Neural crest cell (in vitro differentiated cells): Measurements from ENCODE around the gene SGMS1. TPM values are rescaled to one million over a fixed set of nuclear protein-coding genes. Genes with fewer than 3 reads are reported as not detected.

Experiments used
- DNase-seq: peaks from one replicate; pipeline ENCODE4 v3.0.0; 2021; ENCODE audit warnings: low read depth, mixed read lengths, low spot score
- H3K27ac Mint-ChIP-seq: one replicate; pipeline ENCODE4 v1.8.0; 2021; ENCODE audit warnings: mild to moderate bottlenecking, mixed read lengths; ENCODE audit not compliant: unreplicated experiment
- H3K27me3 Mint-ChIP-seq: 2 replicates; pipeline ENCODE4 v1.8.0; 2021; ENCODE audit warnings: low read depth, mild to moderate bottlenecking, mixed read lengths
- H3K36me3 Mint-ChIP-seq: 2 replicates; pipeline ENCODE4 v1.8.0; 2021; ENCODE audit warnings: low read depth, mild to moderate bottlenecking, mixed read lengths
- H3K4me1 Mint-ChIP-seq: 2 replicates; pipeline ENCODE4 v1.8.0; 2021; ENCODE audit warnings: mixed read lengths
- H3K4me3 Mint-ChIP-seq: one replicate; pipeline ENCODE4 v1.8.0; 2021; ENCODE audit warnings: mild to moderate bottlenecking, mixed read lengths
- H3K9me3 Mint-ChIP-seq: 2 replicates; pipeline ENCODE4 v1.8.0; 2021; ENCODE audit warnings: mixed read lengths
- CTCF ChIP-seq: fragments of 200-600 bp; sonication (generic); conservative IDR thresholded peaks from 2 replicates; pipeline ENCODE4 v1.5.0; 2021; ENCODE audit warnings: antibody characterized with exemption, mild to moderate bottlenecking
- total RNA-seq: library from RNA; stranded (reverse); gene quantifications from 2 replicates; pipeline ENCODE4 v1.2.1, GENCODE V29; 2021

Gene SGMS1
- total RNA-seq, 1 donor from 2014 or later, result 14.4 TPM

DNA sequence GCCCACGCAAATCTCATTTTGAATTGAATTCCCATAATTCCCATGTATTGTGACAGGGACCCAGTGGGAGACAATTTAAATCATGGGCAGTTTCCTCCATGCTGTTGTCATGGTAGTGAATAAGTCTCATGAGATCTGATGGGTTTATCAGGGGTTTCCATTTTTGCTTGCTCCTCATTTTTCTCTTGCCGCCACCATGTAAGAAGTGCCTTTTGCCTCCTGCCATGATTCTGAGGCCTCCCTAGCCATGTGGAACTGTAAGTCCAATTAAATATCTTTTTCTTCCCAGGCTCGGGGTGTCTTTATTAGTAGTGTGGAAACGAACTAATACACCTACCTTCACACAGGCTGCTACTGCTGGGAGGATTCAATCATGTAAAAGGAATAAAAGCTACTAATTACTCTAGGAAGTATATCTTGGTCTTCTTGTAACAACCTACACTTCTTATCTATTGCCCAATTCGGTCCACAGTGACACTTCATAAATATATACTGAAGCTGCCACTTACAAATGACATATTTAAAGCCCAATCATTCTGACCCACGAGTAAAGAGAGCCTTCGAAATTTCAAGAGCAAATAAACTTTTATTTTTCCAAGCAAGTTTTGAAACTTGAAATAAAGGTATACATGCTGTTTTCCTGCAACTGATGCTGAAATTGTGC lies 272.1 kb downstream of the SGMS1 start:
- Mint-ChIP-seq H3K4me3 (no peak overlapping the region), H3K27me3 (no peaks in the 10 kb centered on the region), H3K4me1 (no peaks in the 10 kb centered on the region), H3K27ac (no peak overlapping the region), H3K9me3 (peaks cover 6% of the 10 kb centered on the region), H3K36me3 (peaks cover 17% of the 10 kb centered on the region)
- TF ChIP-seq CTCF, result no peak
- DNase-seq, result no peak

- Mint-ChIP-seq H3K36me3 (peaks cover 17% of the 10 kb centered on the region), H3K27me3 (no peaks in the 10 kb centered on the region), H3K4me1 (no peaks in the 10 kb centered on the region), H3K4me3 (no peak overlapping the region), H3K9me3 (peaks cover 6% of the 10 kb centered on the region), H3K27ac (no peak overlapping the region)
- no peak for DNase-seq
- TF ChIP-seq CTCF, result no peak
Measured at GRCh38 chr10:50350366-50350765, 273.4 kb downstream of the SGMS1 start.

- H3K27me3 Mint-ChIP-seq, result no peaks in the 10 kb centered on the region
- no peak for TF ChIP-seq CTCF
- no peaks in the 10 kb centered on the region for H3K4me1 Mint-ChIP-seq
- no peak overlapping the region for H3K4me3 Mint-ChIP-seq
- H3K9me3 Mint-ChIP-seq, result peaks cover 6% of the 10 kb centered on the region
- peaks cover 16% of the 10 kb centered on the region for H3K36me3 Mint-ChIP-seq
- no peak for DNase-seq
- no peak overlapping the region for H3K27ac Mint-ChIP-seq
Measured at GRCh38 chr10:50349554-50349953, 274.2 kb downstream of the SGMS1 start.

DNA sequence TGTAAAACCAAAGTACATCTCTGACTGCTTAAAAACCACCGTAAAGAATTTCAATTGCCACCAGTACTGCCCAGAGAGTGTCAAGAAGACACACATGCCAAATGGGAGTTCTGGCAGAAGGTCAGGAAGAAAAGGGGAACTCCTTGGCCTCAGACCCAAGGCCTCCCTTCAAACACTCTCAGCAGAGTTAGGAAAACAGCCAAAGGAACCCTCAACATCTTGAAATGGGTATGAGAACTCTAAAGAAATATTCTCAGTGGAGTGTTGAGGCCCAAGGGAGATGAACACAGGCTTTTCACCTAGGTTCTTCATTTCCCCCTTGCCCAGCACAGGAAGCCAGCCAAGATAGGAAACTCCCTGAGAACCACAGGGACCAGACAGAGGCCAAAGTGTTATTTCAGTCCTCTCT lies 276.4 kb downstream of the SGMS1 start:
- no peak overlapping the region for H3K4me3 Mint-ChIP-seq
- DNase-seq, result no peak
- no peak overlapping the region for H3K27ac Mint-ChIP-seq
- H3K27me3 Mint-ChIP-seq, result no peaks in the 10 kb centered on the region
- TF ChIP-seq CTCF, result no peak
- no peaks in the 10 kb centered on the region for H3K4me1 Mint-ChIP-seq
- H3K36me3 Mint-ChIP-seq, result peaks cover 10% of the 10 kb centered on the region
- peaks cover 6% of the 10 kb centered on the region for H3K9me3 Mint-ChIP-seq

DNA sequence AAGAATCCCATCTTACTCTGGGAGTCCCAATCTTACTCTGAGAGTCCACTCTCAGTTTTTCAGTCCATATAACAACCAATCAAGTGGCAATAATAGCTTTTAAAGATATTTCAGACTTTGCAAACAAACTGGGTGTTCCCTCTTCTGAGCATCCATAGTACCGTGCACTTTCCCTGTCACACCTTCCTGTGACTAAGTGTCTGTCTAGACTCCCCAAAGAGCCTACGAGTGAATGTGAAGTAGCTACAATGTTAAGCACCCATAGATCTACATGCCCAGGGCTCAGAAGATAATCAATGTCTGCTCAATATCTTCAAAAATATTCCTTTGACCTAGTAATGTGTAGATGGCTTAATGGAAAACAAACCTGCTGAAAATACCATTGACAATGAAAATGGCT lies 276.8 kb downstream of the SGMS1 start:
- no peak overlapping the region for H3K27ac Mint-ChIP-seq
- H3K36me3 Mint-ChIP-seq, result peaks cover 10% of the 10 kb centered on the region
- no peak for TF ChIP-seq CTCF
- no peak for DNase-seq
- no peaks in the 10 kb centered on the region for H3K4me1 Mint-ChIP-seq
- H3K9me3 Mint-ChIP-seq, result peaks cover 6% of the 10 kb centered on the region
- H3K27me3 Mint-ChIP-seq, result no peaks in the 10 kb centered on the region
- no peak overlapping the region for H3K4me3 Mint-ChIP-seq
